OCI-LY7 (cell line): Measurements from ENCODE around the gene PIEZO1. TPM values are rescaled to one million over a fixed set of nuclear protein-coding genes. Genes with fewer than 3 reads are reported as not detected.

ENCODE experiments used
- BruUV-seq: library from RNA; stranded (reverse); fragments of 400-500 nt; replicated peaks from 2 replicates; lab custom pipeline; 2021; lab: Mats Ljungman, UMichigan
- CTCF ChIA-PET: fragments of 300-600 bp; sonication (Branson Sonifier 250); formaldehyde crosslinking; loops from one replicate; lab custom pipeline; 2022; ENCODE audit warnings: antibody characterized with exemption; ENCODE audit not compliant: unreplicated experiment; lab: Charles Lee
- POLR2A ChIA-PET: fragments of 300-600 bp; sonication (Branson Sonifier 250); formaldehyde crosslinking; loops from one replicate; lab custom pipeline; 2022; ENCODE audit warnings: antibody characterized with exemption; lab: Charles Lee
- DNase-seq: peaks from one replicate; pipeline ENCODE4 v3.0.0-alpha.2; 2015; ENCODE audit warnings: low spot score
- H2AFZ ChIP-seq: fragments of 200-600 bp; sonication (generic), shearing (Covaris generic); 2 replicates; pipeline ENCODE4 v1.6.1; 2014; ENCODE audit warnings: mild to moderate bottlenecking, antibody characterized with exemption, low read length, moderate library complexity
- H3K27ac ChIP-seq: fragments of 200-600 bp; sonication (generic); 2 replicates; pipeline ENCODE4 v1.5.1; 2014; ENCODE audit warnings: mixed run types, low read depth, mild to moderate bottlenecking, moderate library complexity, low read length, inconsistent platforms; ENCODE audit not compliant: poor library complexity, severe bottlenecking
- H3K36me3 ChIP-seq: fragments of 200-600 bp; sonication (generic); 2 replicates; pipeline ENCODE4 v1.6.1; 2014; ENCODE audit warnings: mild to moderate bottlenecking, antibody characterized with exemption, low read length, moderate library complexity, mixed read lengths; ENCODE audit not compliant: insufficient read depth
- H3K4me1 ChIP-seq: fragments of 200-600 bp; sonication (generic); 2 replicates; pipeline ENCODE4 v1.5.1; 2014; ENCODE audit warnings: mild to moderate bottlenecking, low read length; ENCODE audit not compliant: insufficient read depth, poor library complexity, severe bottlenecking
- H3K4me2 ChIP-seq: fragments of 200-600 bp; sonication (generic); 2 replicates; pipeline ENCODE4 v1.6.1; 2014; ENCODE audit warnings: mild to moderate bottlenecking, low read length
- H3K4me3 ChIP-seq: fragments of 200-600 bp; sonication (generic); 2 replicates; pipeline ENCODE4 v1.5.1; 2014; ENCODE audit warnings: mild to moderate bottlenecking, low read depth, low read length; ENCODE audit not compliant: poor library complexity, severe bottlenecking
- H3K79me2 ChIP-seq: fragments of 200-600 bp; sonication (generic); 2 replicates; pipeline ENCODE4 v1.6.1; 2016; ENCODE audit warnings: low read depth, mild to moderate bottlenecking, low read length, moderate library complexity, mixed read lengths; ENCODE audit not compliant: insufficient read depth
- H3K9me2 ChIP-seq: fragments of 200-600 bp; sonication (generic); 2 replicates; pipeline ENCODE4 v1.6.1; 2016; ENCODE audit warnings: mild to moderate bottlenecking, low read length, mixed read lengths; ENCODE audit not compliant: insufficient read depth
- H3K9me3 ChIP-seq: fragments of 200-600 bp; sonication (generic); 2 replicates; pipeline ENCODE4 v1.6.1; 2014; ENCODE audit warnings: mild to moderate bottlenecking, mixed run types, low read length, mixed read lengths
- H4K20me1 ChIP-seq: fragments of 200-600 bp; sonication (generic); 2 replicates; pipeline ENCODE4 v1.6.1; 2014; ENCODE audit warnings: mild to moderate bottlenecking, antibody characterized with exemption, low read length, moderate library complexity, mixed read lengths; ENCODE audit not compliant: insufficient read depth
- EZH2phosphoT487 ChIP-seq: fragments of 200-600 bp; sonication (generic); IDR thresholded peaks from 2 replicates; pipeline ENCODE4 v1.6.1; 2018; ENCODE audit warnings: low read depth, borderline replicate concordance, mild to moderate bottlenecking, mixed run types, antibody characterized with exemption, low read length, moderate library complexity, mixed read lengths
- intact Hi-C: fragments of 100-400 bp; cut with micrococcal nuclease; formaldehyde crosslinking; loops from one replicate; pipeline ENCODE4 v1.10.0; 2022; ENCODE audit not compliant: unreplicated experiment
- total RNA-seq, 2 experiments: library from RNA; depleted of rRNA in 1 of 2; stranded (reverse); fragments of >200 nt in 1 of 2; shearing (Covaris generic) in 1 of 2; gene quantifications; 2 replicates each; pipeline ENCODE4 v1.2.3, GENCODE V29; 2014 to 2022
- TF ChIP-seq, protein P1 (sequence below): fragments of 200-600 bp; sonication (generic); conservative IDR thresholded peaks from 2 replicates; pipeline ENCODE4 v1.5.1; 2014; ENCODE audit warnings: mild to moderate bottlenecking, antibody characterized with exemption, low read length, moderate library complexity, mixed read lengths

Gene PIEZO1
- total RNA-seq, 2 experiments from 2014 or later: 144 to 154 TPM

GRCh38 chr16:88804173-88804551, 19.1 kb upstream of the PIEZO1 start:
- Histone ChIP-seq H3K79me2 (peaks cover 35% of the 10 kb centered on the region), H3K4me1 (peaks cover 50% of the 10 kb centered on the region), H3K36me3 (peaks cover 65% of the 10 kb centered on the region), H3K27ac (peak overlapping the region; percentile 97), H3K9me3 (no peaks in the 10 kb centered on the region), H3K9me2 (no peaks in the 10 kb centered on the region), H3K4me2 (peak overlapping the region; percentile 95), H3K4me3 (peak overlapping the region; percentile 88), H2AFZ (no peak overlapping the region), H4K20me1 (no peaks in the 10 kb centered on the region)
- DNase-seq: no peak
- CTCF ChIA-PET: no interaction called here
- intact Hi-C loops: loop anchor here (5.0 kb wide), 1 partner anchor 142 kb away; the partner anchor contains the start of gene MVD
- BruUV-seq: TSS peak; percentile 54
- POLR2A ChIA-PET: no interaction called here
- TF ChIP-seq, protein P1, sequence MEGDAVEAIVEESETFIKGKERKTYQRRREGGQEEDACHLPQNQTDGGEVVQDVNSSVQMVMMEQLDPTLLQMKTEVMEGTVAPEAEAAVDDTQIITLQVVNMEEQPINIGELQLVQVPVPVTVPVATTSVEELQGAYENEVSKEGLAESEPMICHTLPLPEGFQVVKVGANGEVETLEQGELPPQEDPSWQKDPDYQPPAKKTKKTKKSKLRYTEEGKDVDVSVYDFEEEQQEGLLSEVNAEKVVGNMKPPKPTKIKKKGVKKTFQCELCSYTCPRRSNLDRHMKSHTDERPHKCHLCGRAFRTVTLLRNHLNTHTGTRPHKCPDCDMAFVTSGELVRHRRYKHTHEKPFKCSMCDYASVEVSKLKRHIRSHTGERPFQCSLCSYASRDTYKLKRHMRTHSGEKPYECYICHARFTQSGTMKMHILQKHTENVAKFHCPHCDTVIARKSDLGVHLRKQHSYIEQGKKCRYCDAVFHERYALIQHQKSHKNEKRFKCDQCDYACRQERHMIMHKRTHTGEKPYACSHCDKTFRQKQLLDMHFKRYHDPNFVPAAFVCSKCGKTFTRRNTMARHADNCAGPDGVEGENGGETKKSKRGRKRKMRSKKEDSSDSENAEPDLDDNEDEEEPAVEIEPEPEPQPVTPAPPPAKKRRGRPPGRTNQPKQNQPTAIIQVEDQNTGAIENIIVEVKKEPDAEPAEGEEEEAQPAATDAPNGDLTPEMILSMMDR: no peak
- no peak for TF ChIP-seq EZH2phosphoT487

DNA sequence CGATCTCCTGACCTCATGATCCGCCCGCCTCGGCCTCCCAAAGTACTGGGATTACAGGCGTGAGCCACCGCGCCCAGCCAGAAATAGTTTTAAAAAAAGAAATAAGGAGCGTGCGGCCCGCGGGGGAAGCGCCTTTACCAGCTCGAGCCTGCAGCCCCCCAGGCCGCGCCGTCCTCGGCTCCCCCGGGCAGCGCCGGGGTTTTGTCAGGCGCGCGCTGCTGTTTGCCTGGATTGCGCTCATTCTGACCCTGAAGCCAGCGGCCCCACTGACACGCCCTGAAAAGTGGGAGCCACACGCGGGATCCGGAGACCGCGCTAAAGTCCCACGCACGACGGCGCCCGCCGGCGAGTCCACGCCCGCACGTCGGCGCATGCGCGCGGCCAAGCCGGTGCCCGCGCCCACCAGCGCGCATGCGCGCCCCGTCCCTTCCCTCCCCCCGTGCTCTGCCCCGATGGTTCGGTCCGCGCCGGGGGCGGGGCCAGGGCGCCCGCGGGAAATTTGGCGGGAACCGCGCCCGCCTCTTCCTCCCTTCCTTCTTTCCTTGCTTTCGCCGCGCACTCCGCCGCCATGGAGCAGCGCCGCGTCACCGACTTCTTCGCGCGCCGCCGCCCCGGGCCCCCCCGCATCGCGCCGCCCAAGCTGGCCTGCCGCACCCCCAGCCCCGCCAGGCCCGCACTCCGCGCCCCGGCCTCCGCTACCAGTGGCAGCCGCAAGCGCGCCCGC, 18.4 kb upstream of the PIEZO1 start, which contains the start of gene CDT1:
Gene CDT1 (plus strand): TSS at position 526 of the 724 bp plus-strand sequence. CDS start 43 bp downstream, at position 569.
- Histone ChIP-seq H3K9me2 (no peaks in the 10 kb centered on the region), H3K79me2 (peaks cover 35% of the 10 kb centered on the region), H4K20me1 (no peaks in the 10 kb centered on the region), H3K4me2 (peak within 1 kb of the TSS; percentile 97), H2AFZ (peak within 1 kb of the TSS; percentile 0; the same call in 1 of the 2 replicates), H3K9me3 (no peaks in the 10 kb centered on the region), H3K4me3 (peak within 1 kb of the TSS; percentile 88), H3K27ac (peak within 1 kb of the TSS; percentile 97), H3K4me1 (peaks cover 55% of the 10 kb centered on the region), H3K36me3 (peaks cover 58% of the 10 kb centered on the region)
- ChIA-PET CTCF (no interaction called here), POLR2A (interaction anchor here (0.6 to 1.5 kb wide), 4 partner anchors 10 to 66 kb away, joined by 3 to 6 read pairs (median 4); no protein-coding TSS in a partner anchor)
- BruUV-seq: no TSS peak
- TF ChIP-seq, protein P1: no peak
- TF ChIP-seq EZH2phosphoT487: no peak
- intact Hi-C loops: loop anchor here (5.0 kb wide), 1 partner anchor 141 kb away; the partner anchor contains the start of gene MVD
- DNase-seq: peak; percentile 89

- H2AFZ ChIP-seq: no peak overlapping the region
Observed at GRCh38 chr16:88800277-88800592, 15.2 kb upstream of the PIEZO1 start.

More at GRCh38 chr16:88800277-88800592, 15.2 kb upstream of the PIEZO1 start:
- H4K20me1 ChIP-seq: no peaks in the 10 kb centered on the region
- intact Hi-C loops: loop anchor here (5.0 kb wide), 1 partner anchor 138 kb away; the partner anchor contains the start of gene MVD
- peaks cover 32% of the 10 kb centered on the region for H3K36me3 ChIP-seq
- no peaks in the 10 kb centered on the region for H3K9me3 ChIP-seq
- H3K79me2 ChIP-seq: peaks cover 25% of the 10 kb centered on the region
- peak overlapping the region; percentile 97 for H3K27ac ChIP-seq
- no peaks in the 10 kb centered on the region for H3K9me2 ChIP-seq
- DNase-seq: no peak
- CTCF ChIA-PET: no interaction called here
- no peak overlapping the region for H3K4me3 ChIP-seq
- POLR2A ChIA-PET: interaction anchor here (0.6 to 2.3 kb wide), 5 partner anchors 8 to 1086 kb away, joined by 3 to 15 read pairs (median 4); partner anchors contain the start of gene PIEZO1
- TF ChIP-seq, protein P1: no peak
- TF ChIP-seq EZH2phosphoT487: no peak
- BruUV-seq: no TSS peak
- H3K4me2 ChIP-seq: peak overlapping the region; percentile 97
- H3K4me1 ChIP-seq: peaks cover 52% of the 10 kb centered on the region
